HG03342 (cell line): ENCODE measurements around the gene TTLL11.

Source experiments
- ATAC-seq: cut with Tn5 transposase; IDR thresholded peaks from one replicate; pipeline ENCODE4 v1.9.1; 2021; ENCODE audit warnings: mild to moderate bottlenecking, moderate library complexity; ENCODE audit not compliant: unreplicated experiment

The TTLL11 gene

GRCh38 chr9:121979736-121980135 lies 113.4 kb downstream of the TTLL11 start:
- ATAC-seq = no peak

GRCh38 chr9:121976751-121977150 lies 116.4 kb downstream of the TTLL11 start:
- no peak for ATAC-seq

- no peak for ATAC-seq
Measured at GRCh38 chr9:121975801-121976277, 117.3 kb downstream of the TTLL11 start.

- ATAC-seq = no peak
Measured at GRCh38 chr9:121974421-121974820, 118.7 kb downstream of the TTLL11 start.

GRCh38 chr9:121972501-121972981 lies 120.6 kb downstream of the TTLL11 start:
- ATAC-seq = peak; percentile 74

- no peak for ATAC-seq
Measured at GRCh38 chr9:121968056-121968455, 125.1 kb downstream of the TTLL11 start.

GRCh38 chr9:121966706-121967105 lies 126.4 kb downstream of the TTLL11 start:
- no peak for ATAC-seq

- no peak for ATAC-seq
Measured at GRCh38 chr9:121963528-121963995, 129.5 kb downstream of the TTLL11 start.

GRCh38 chr9:121962421-121962820 lies 130.7 kb downstream of the TTLL11 start:
- no peak for ATAC-seq

GRCh38 chr9:121960665-121961064 lies 132.4 kb downstream of the TTLL11 start:
- no peak for ATAC-seq

- ATAC-seq = no peak
Measured at GRCh38 chr9:121958530-121958929, 134.6 kb downstream of the TTLL11 start.

GRCh38 chr9:121956808-121957207 lies 136.3 kb downstream of the TTLL11 start:
- ATAC-seq = no peak

- ATAC-seq = no peak
Measured at GRCh38 chr9:121955649-121956048, 137.5 kb downstream of the TTLL11 start.

GRCh38 chr9:121954477-121955140 lies 138.5 kb downstream of the TTLL11 start:
- ATAC-seq = no peak

GRCh38 chr9:121952611-121953010 lies 140.5 kb downstream of the TTLL11 start:
- no peak for ATAC-seq

- ATAC-seq = no peak
Measured at GRCh38 chr9:121950866-121951265, 142.2 kb downstream of the TTLL11 start.

GRCh38 chr9:121950441-121950840 lies 142.7 kb downstream of the TTLL11 start:
- ATAC-seq = no peak

GRCh38 chr9:121949766-121950165 lies 143.3 kb downstream of the TTLL11 start:
- no peak for ATAC-seq

- no peak for ATAC-seq
Measured at GRCh38 chr9:121949364-121949763, 143.7 kb downstream of the TTLL11 start.

- ATAC-seq = no peak
Measured at GRCh38 chr9:121947775-121948174, 145.3 kb downstream of the TTLL11 start.

GRCh38 chr9:121946465-121946864 lies 146.6 kb downstream of the TTLL11 start:
- ATAC-seq = no peak

GRCh38 chr9:121945849-121946248 lies 147.3 kb downstream of the TTLL11 start:
- no peak for ATAC-seq

- no peak for ATAC-seq
Measured at GRCh38 chr9:121945281-121945680, 147.8 kb downstream of the TTLL11 start.
